Measurements from ENCODE around the gene PTPN14.

The PTPN14 gene

GRCh38 chr1:214361636-214362035 is 189.8 kb downstream of the PTPN14 start:
- no peaks in the 10 kb centered on the region for H3K27me3 ChIP-seq (ENCODE audit: insufficient read depth, low read length, poor library complexity, severe bottlenecking)
- H3K9me3 ChIP-seq (ENCODE audit: insufficient read depth, low read depth, low read length): no peaks in the 10 kb centered on the region
- H2AFZ ChIP-seq (ENCODE audit: low read length): no peak overlapping the region
- peaks cover 12% of the 10 kb centered on the region; the same call in 1 of the 2 replicates for H3K36me3 ChIP-seq (ENCODE audit: insufficient read depth, low read length)
- H4K20me1 ChIP-seq (ENCODE audit: insufficient read depth, low read length, poor library complexity, severe bottlenecking): no peaks in the 10 kb centered on the region
- no peaks in the 10 kb centered on the region for H3K79me2 ChIP-seq (ENCODE audit: insufficient read depth, low read length)
- no peak overlapping the region for H3K4me3 ChIP-seq (ENCODE audit: low read length, poor library complexity, severe bottlenecking)
- no peak overlapping the region for H3K4me2 ChIP-seq (ENCODE audit: low read depth, low read length, poor library complexity, severe bottlenecking)
- TF ChIP-seq CTCF (conservative IDR thresholded peaks at IDR 0.05; ENCODE audit: low read length) (no peak), EZH2phosphoT487 (IDR thresholded peaks at IDR 0.05; ENCODE audit: borderline replicate concordance) (no peak)
- no peaks in the 10 kb centered on the region for H3K4me1 ChIP-seq (ENCODE audit: insufficient read depth, low read length, poor library complexity, severe bottlenecking)
- no peaks in the 10 kb centered on the region for H3F3A ChIP-seq (ENCODE audit: low read depth)
- H3K9me2 ChIP-seq (replicated peaks; ENCODE audit: low read depth, low read length): no peaks in the 10 kb centered on the region
- no peak overlapping the region for H3K9ac ChIP-seq (ENCODE audit: low read depth, low read length, poor library complexity, severe bottlenecking)

- Histone ChIP-seq H4K20me1 (ENCODE audit: insufficient read depth, low read length, poor library complexity, severe bottlenecking) (no peaks in the 10 kb centered on the region), H3K4me3 (ENCODE audit: low read length, poor library complexity, severe bottlenecking) (no peak overlapping the region), H3K9me3 (ENCODE audit: insufficient read depth, low read depth, low read length) (no peaks in the 10 kb centered on the region), H3K79me2 (ENCODE audit: insufficient read depth, low read length) (no peaks in the 10 kb centered on the region), H2AFZ (ENCODE audit: low read length) (no peak overlapping the region), H3K36me3 (ENCODE audit: insufficient read depth, low read length) (peaks cover 18% of the 10 kb centered on the region; the same call in 1 of the 2 replicates), H3K9ac (ENCODE audit: low read depth, low read length, poor library complexity, severe bottlenecking) (no peak overlapping the region), H3F3A (ENCODE audit: low read depth) (no peaks in the 10 kb centered on the region), H3K9me2 (replicated peaks; ENCODE audit: low read depth, low read length) (no peaks in the 10 kb centered on the region), H3K4me2 (ENCODE audit: low read depth, low read length, poor library complexity, severe bottlenecking) (no peak overlapping the region), H3K27me3 (ENCODE audit: insufficient read depth, low read length, poor library complexity, severe bottlenecking) (no peaks in the 10 kb centered on the region), H3K4me1 (ENCODE audit: insufficient read depth, low read length, poor library complexity, severe bottlenecking) (no peaks in the 10 kb centered on the region)
- TF ChIP-seq CTCF (conservative IDR thresholded peaks at IDR 0.05; ENCODE audit: low read length) (no peak), EZH2phosphoT487 (IDR thresholded peaks at IDR 0.05; ENCODE audit: borderline replicate concordance) (no peak)
Measured at GRCh38 chr1:214360525-214361164, 190.8 kb downstream of the PTPN14 start.

DNA sequence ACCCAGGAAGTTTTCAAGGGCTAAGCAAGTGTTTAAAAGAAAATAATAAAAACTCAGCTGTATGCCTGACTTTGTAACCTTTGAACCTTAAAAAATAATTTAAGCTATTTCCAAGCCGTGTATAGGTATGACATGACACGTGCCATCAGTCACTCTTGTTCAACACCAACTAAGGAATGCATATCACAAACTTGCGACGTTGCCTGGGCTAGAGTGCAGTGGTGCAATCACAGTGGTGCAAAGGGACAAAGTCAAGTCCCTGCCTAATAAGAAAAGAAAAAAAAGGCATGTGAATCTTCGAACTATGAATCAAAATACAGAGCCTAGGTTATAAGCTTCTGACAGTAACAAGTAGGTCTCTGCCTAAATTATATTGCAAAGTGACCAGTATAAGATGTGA is 191.3 kb downstream of the PTPN14 start:
- no peak overlapping the region for H3K4me3 ChIP-seq (ENCODE audit: low read length, poor library complexity, severe bottlenecking)
- H3F3A ChIP-seq (ENCODE audit: low read depth): no peaks in the 10 kb centered on the region
- no peak overlapping the region for H2AFZ ChIP-seq (ENCODE audit: low read length)
- no peaks in the 10 kb centered on the region for H3K27me3 ChIP-seq (ENCODE audit: insufficient read depth, low read length, poor library complexity, severe bottlenecking)
- H3K9me3 ChIP-seq (ENCODE audit: insufficient read depth, low read depth, low read length): no peaks in the 10 kb centered on the region
- no peaks in the 10 kb centered on the region for H3K9me2 ChIP-seq (replicated peaks; ENCODE audit: low read depth, low read length)
- H3K9ac ChIP-seq (ENCODE audit: low read depth, low read length, poor library complexity, severe bottlenecking): no peak overlapping the region
- no peak overlapping the region for H3K4me2 ChIP-seq (ENCODE audit: low read depth, low read length, poor library complexity, severe bottlenecking)
- H4K20me1 ChIP-seq (ENCODE audit: insufficient read depth, low read length, poor library complexity, severe bottlenecking): no peaks in the 10 kb centered on the region
- peaks cover 18% of the 10 kb centered on the region; the same call in 1 of the 2 replicates for H3K36me3 ChIP-seq (ENCODE audit: insufficient read depth, low read length)
- no peak for TF ChIP-seq EZH2phosphoT487 (IDR thresholded peaks at IDR 0.05; ENCODE audit: borderline replicate concordance)
- no peak for TF ChIP-seq CTCF (conservative IDR thresholded peaks at IDR 0.05; ENCODE audit: low read length)
- H3K4me1 ChIP-seq (ENCODE audit: insufficient read depth, low read length, poor library complexity, severe bottlenecking): no peaks in the 10 kb centered on the region
- no peaks in the 10 kb centered on the region for H3K79me2 ChIP-seq (ENCODE audit: insufficient read depth, low read length)
